Heart right ventricle (tissue), 16 donors: ENCODE results near the gene RPL32. TPM values are rescaled to one million over a fixed set of nuclear protein-coding genes. Genes with fewer than 3 reads are reported as not detected.

Experiments used
- ATAC-seq, 8 donors: fragments of 200-7000 bp; cut with Tn5 transposase; one replicate each; pipeline ENCODE4 v1.9.1; 2020; ENCODE audit warnings: mild to moderate bottlenecking in 8 of 8, moderate library complexity in 8 of 8, moderate number of reproducible peaks in 1 of 8
- DNase-seq, 2 donors: peaks; one replicate each; pipeline ENCODE4 v3.0.0-alpha.2; 2020
- H3K27ac ChIP-seq, 10 donors: fragments of 200-600 bp; sonication (generic) in 2 of 10; one replicate each; pipeline versions ENCODE4 v1.5.0 to v1.8.0; 2020 to 2022; ENCODE audit warnings: mild to moderate bottlenecking in 3 of 10
- H3K27me3 ChIP-seq, 7 donors: fragments of 200-600 bp; one replicate each; pipeline ENCODE4 v1.8.0; 2021 to 2022; ENCODE audit warnings: mild to moderate bottlenecking in 2 of 7
- H3K36me3 ChIP-seq, 9 donors: fragments of 200-600 bp; sonication (generic) in 1 of 9; one replicate each; pipeline versions ENCODE4 v1.5.0 to v1.8.0; 2020 to 2022; ENCODE audit warnings: mild to moderate bottlenecking in 2 of 9
- H3K4me1 ChIP-seq, 9 donors: fragments of 200-600 bp; sonication (generic) in 1 of 9; one replicate each; pipeline versions ENCODE4 v1.5.0 to v1.8.0; 2020 to 2022; ENCODE audit warnings: mild to moderate bottlenecking in 4 of 9
- H3K4me3 ChIP-seq, 10 donors: fragments of 200-600 bp; sonication (generic) in 2 of 10; one replicate each; pipeline versions ENCODE4 v1.5.0 to v1.8.0; 2020 to 2022; ENCODE audit warnings: mild to moderate bottlenecking in 7 of 10, moderate library complexity in 2 of 10
- H3K9me3 ChIP-seq, 11 donors: fragments of 200-600 bp in 10 of 11; sonication (generic) in 2 of 11; one replicate each; pipeline versions ENCODE4 v1.5.0 to v1.8.0; 2013 to 2022; ENCODE audit warnings: mild to moderate bottlenecking in 2 of 11, control low read depth in 1 of 11, moderate library complexity in 1 of 11
- WGBS, 2 donors: extraction: QIAGEN DNeasy Blood & Tissue Kit; methylation state at CpG; one replicate each; pipeline ENCODE4 v1.1.7; 2013; ENCODE audit warnings: inconsistent platforms in 1 of 2; 5-methylcytosine and 5-hydroxymethylcytosine counted together
- intact Hi-C, 10 donors: fragments of 100-400 bp; cut with DNase I; formaldehyde crosslinking; loops; one replicate each; pipeline versions ENCODE4 v1.11.1 to v1.14.2; 2022
- polyA plus RNA-seq, 2 donors: library from polyadenylated mRNA; stranded (reverse); fragments of 200-250 nt; gene quantifications; one replicate each; pipeline ENCODE4 v1.2.3, GENCODE V29; 2013
- total RNA-seq, 10 donors: library from RNA; stranded (reverse); fragmentation: NEBNext Ultra II Directional in 3 of 10; extraction: Animal tissue kit (Norgen Biotek cat#: 25700) in 3 of 10; gene quantifications; one replicate each; pipeline versions ENCODE4 v1.2.1 to v1.2.4, GENCODE V29; 2021 to 2023
- TF ChIP-seq, protein P1 (sequence below), 9 donors: fragments of 200-600 bp; sonication (generic) in 2 of 9; IDR thresholded peaks; one replicate each; pipeline versions ENCODE4 v1.5.0 to v1.8.0; 2021 to 2022; ENCODE audit warnings: antibody characterized with exemption in 9 of 9, mild to moderate bottlenecking in 5 of 9, moderate library complexity in 1 of 9
- donor health status: Arrhythmogenic right ventricular cardiomyopathy.
- donor health status: ischemic (EF 13 %, LVEDD 7.1; RV severe dilation, severe dysfunction).
- donor health status: healthy with polysubstance abuse.
- donor health status: DM: no; HTN: yes; CAD: no.
- donor health status: DM: no; HTN: no; CAD: no.
- donor health status: ischemic (EF 25% LVEDD 6.9; RV normal size, moderate dysfunction).
- donor health status: ischemic (EF 25% LVEDD 5.7; RV mildly dilated, moderate dysfunction).
- donor health status: healthy.
- donor health status: DM: yes; HTN: yes; CAD: no.
- donor health status: Ischemic cardiomyopathy.
- donor health status: ischemic (EF 35%, LVEDD 5.7; RV mildly dilated, moderate dysfunction).
- donor health status: nonischemic (EF 11% LVEDD 7.7; RV severe dilation, severe dysfunction).
- donor health status: DM: yes; HTN: yes; CAD: no.
- donor health status: PGD.
- donor health status: ischemic (EF 29% LVEDD 5.4; RV normal size, mild dysfunction).
- donor health status: nonischemic (EF 23%, LVEDD 6.1; RV moderate dilation, normal function).

The RPL32 gene
- total and polyA plus RNA-seq, 12 donors, result 827 to 2,488 (median 909) TPM

DNA sequence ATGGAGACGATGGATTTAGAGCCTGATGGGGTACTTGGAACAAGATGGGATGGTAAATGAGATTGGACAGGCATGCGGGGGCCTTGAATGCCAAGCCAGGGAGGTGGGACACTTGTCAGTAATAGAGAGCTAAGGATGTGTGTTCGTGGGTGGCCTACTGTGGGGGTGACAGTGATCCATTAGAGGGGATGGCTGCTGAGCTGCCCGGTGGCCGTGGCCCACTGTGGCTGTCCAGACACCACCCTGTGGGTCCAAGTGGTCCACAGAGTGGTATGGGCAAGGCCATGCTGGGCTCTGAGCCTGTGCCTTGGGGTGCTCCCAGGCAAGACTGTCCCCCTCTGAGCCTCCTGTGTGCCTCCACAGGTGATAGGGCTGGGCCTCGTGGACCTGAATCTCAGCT, 27.4 kb downstream of the RPL32 start:
- Histone ChIP-seq H3K27me3 (no peaks in the 10 kb centered on the region), H3K4me3 (no peak overlapping the region), H3K4me1 (peaks cover 7 to 38% (median 16%) of the 10 kb centered on the region in 9 donors), H3K27ac (no peak overlapping the region), H3K36me3 (peaks cover 0 to 75% (median 32%) of the 10 kb centered on the region in 9 donors), H3K9me3 (no peaks in the 10 kb centered on the region)
- TF ChIP-seq, protein P1, sequence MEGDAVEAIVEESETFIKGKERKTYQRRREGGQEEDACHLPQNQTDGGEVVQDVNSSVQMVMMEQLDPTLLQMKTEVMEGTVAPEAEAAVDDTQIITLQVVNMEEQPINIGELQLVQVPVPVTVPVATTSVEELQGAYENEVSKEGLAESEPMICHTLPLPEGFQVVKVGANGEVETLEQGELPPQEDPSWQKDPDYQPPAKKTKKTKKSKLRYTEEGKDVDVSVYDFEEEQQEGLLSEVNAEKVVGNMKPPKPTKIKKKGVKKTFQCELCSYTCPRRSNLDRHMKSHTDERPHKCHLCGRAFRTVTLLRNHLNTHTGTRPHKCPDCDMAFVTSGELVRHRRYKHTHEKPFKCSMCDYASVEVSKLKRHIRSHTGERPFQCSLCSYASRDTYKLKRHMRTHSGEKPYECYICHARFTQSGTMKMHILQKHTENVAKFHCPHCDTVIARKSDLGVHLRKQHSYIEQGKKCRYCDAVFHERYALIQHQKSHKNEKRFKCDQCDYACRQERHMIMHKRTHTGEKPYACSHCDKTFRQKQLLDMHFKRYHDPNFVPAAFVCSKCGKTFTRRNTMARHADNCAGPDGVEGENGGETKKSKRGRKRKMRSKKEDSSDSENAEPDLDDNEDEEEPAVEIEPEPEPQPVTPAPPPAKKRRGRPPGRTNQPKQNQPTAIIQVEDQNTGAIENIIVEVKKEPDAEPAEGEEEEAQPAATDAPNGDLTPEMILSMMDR (IDR thresholded peaks at IDR 0.05), result no peak
- no peak for ATAC-seq
- DNase-seq, result no peak
- intact Hi-C loops, result no loop called here
- WGBS, 2 donors, result 85 to 97% methylated on average over 6 of the region's 6 CpGs

DNA sequence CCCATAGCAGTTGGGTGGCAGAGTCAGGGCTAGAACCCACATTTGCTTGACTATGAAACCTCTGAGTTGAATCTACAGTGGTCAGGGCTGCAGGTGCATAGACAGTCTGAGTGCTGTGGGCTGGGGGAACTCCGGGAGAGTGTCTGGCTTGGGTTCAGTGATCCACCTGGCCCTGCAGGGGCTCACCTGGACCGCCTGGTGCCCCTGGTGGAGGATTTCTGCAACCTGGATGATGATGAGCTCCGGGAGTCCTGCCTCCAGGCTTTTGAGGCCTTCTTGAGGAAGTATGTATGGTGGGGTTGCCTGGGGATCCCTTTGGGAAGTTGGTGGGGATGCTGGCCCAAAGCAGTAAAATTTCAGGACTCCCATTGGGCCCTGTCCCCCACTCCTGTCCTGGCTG, 28.6 kb downstream of the RPL32 start:
- Histone ChIP-seq H3K4me1 (peaks cover 7 to 38% (median 16%) of the 10 kb centered on the region in 9 donors), H3K9me3 (no peaks in the 10 kb centered on the region), H3K36me3 (peaks cover 0 to 76% (median 25%) of the 10 kb centered on the region in 9 donors), H3K4me3 (no peak overlapping the region), H3K27me3 (no peaks in the 10 kb centered on the region), H3K27ac (no peak overlapping the region)
- 95 to 97% methylated on average over 3 of the region's 3 CpGs for WGBS, 2 donors
- TF ChIP-seq, protein P1 (IDR thresholded peaks at IDR 0.05), result no peak
- intact Hi-C loops, result no loop called here
- no peak for DNase-seq
- no peak for ATAC-seq

DNA sequence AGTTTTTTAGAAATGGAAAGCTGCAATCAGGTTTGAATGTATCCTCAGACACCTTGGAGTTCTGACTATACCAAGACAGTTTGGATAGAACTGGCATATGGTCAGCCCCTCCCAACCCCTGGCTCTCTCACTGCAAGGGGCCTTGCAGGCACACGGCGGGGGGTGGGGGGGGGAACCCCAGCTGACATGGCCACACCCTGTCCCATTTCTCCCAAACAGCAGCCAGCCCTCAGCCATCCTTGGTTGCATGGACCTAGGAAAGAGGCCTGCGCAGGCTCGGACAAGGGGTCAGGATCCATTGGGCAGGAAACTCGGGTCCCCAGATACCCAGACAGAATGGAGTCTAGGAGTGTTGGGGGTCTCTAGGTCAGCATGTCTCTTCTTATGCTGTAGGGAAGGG, 30.4 kb downstream of the RPL32 start:
- intact Hi-C loops, result loop anchor here in 1 of 10 donors (1.0 kb wide), 1 partner anchor 30 kb away; the partner anchor contains the start of gene RPL32
- H3K4me1 ChIP-seq, result peaks cover 7 to 46% (median 18%) of the 10 kb centered on the region in 9 donors
- TF ChIP-seq, protein P1 (IDR thresholded peaks at IDR 0.05), result no peak
- H3K9me3 ChIP-seq, result no peaks in the 10 kb centered on the region
- H3K27me3 ChIP-seq, result no peaks in the 10 kb centered on the region
- peaks cover 0 to 76% (median 11%) of the 10 kb centered on the region in 9 donors for H3K36me3 ChIP-seq
- ATAC-seq (no peak), DNase-seq (no peak)
- H3K4me3 ChIP-seq, result peak overlapping the region in 4 of 10 donors; percentile 56 to 71 (median 63)
- WGBS, 2 donors, result 76% methylated on average over 5 of the region's 5 CpGs
- peak overlapping the region in 8 of 10 donors; percentile 34 to 79 (median 68) for H3K27ac ChIP-seq

DNA sequence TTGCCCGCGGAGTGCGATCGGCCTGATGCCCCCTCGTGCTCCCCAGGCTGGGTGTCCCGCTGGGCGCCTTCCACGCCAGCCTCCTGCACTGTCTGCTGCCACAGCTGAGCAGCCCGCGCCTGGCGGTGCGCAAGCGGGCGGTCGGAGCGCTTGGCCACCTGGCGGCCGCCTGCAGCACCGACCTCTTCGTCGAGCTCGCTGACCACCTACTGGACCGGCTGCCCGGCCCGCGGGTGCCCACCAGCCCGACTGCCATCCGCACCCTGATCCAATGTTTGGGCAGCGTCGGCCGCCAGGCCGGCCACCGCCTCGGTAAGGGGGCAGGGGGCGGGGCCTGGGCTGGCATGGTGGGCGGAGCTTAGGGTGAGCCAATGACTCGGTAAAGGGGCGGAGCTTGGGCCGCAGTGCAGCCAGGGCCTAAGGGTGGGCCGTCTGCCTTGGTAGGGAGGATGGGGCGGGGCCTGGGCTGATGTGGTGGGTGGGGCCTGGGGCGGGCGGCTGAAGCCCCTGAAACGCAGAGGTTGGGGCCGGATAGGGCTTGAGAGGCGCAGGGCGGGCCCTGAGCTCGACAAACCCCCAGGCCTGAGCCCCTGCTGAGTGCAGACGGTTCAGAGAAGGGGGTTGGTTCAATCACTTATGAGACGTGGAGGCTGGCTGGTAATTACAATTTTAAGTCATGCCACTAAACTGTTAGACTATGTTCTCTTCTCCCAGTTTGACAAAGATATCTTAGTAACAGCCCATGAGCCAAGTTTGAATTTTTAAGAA, 31.2 kb downstream of the RPL32 start:
- peak; percentile 97 to 99 (median 99) for ATAC-seq

More for the DNA sequence above, 31.2 kb downstream of the RPL32 start:
- Histone ChIP-seq H3K27me3 (no peaks in the 10 kb centered on the region), H3K27ac (peak overlapping the region in 9 of 10 donors; percentile 39 to 79 (median 70)), H3K9me3 (no peaks in the 10 kb centered on the region), H3K36me3 (peaks cover 0 to 73% (median 4%) of the 10 kb centered on the region in 9 donors), H3K4me3 (peak overlapping the region; percentile 34 to 73 (median 58)), H3K4me1 (peaks cover 7 to 46% (median 18%) of the 10 kb centered on the region in 9 donors)
- WGBS, 2 donors, result 2% methylated on average over 50 of the region's 50 CpGs
- TF ChIP-seq, protein P1 (IDR thresholded peaks at IDR 0.05), result peak; percentile 49 to 97 (median 81)
- DNase-seq, result peak; percentile 96 to 97
- intact Hi-C loops, result loop anchor here in 1 of 10 donors (1.0 kb wide), 1 partner anchor 31 kb away; the partner anchor contains the start of gene RPL32
